NCI-H1417 (cell line): ENCODE measurements around the gene RTN4.

ENCODE experiments used
- DNase-seq, 3 experiments: peaks; one replicate each; lab custom pipeline; 2025; lab: John Stamatoyannopoulos, UW

RTN4 gene

DNA sequence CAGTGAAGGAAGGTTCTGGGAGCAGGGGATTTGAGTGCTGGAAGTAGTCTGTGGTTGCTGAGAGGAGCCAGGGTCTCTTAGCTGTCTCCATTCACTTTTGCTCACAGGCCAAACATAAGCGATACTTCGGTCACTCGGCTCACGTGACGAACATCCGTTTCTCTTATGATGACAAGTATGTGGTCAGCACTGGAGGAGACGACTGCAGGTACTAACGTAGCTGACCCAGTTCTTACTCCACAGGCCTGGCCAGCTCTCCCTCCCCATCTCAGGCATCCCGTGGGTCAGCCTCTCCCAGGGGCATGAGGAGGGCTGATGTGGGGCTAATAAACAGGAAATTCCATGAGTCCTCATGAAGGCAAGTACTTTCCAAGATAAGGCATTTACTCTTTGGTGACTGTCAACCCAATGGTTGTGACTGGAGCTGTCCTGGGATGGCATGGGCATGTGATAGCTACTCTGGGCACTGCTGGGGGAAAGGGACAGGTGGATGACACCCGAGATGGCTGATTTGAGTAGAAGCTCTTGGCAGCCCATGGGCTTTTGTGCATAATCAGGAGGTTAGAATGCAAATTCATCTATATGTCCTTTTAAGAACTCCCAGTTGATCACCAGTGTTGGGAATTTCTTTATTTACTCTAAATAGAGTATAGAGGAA, 81.6 kb downstream of the RTN4 start:
- no peak for DNase-seq

GRCh38 chr2:54967759-54968365, 82.4 kb downstream of the RTN4 start:
- no peak for DNase-seq

GRCh38 chr2:54967269-54967668, 83.0 kb downstream of the RTN4 start:
- no peak for DNase-seq

DNA sequence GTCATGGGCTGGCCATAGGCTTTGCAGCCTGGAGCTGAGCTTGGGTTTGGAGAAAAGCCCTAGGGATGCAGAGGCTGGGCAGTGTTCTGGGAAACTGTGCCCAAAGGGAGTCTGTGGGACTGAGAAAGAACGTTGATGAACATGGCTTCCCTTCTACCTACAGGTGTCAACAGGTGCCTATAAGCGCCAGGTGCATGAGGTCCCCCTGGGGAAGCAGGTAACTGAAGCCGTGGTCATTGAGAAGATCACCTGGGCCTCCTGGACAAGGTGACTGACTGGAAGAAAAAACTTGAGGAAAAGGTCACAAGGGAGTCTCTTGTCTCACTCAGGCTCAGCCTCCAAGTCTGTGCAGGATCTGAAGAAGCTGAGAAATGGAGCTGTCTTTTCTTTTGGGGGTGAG, 83.4 kb downstream of the RTN4 start:
- no peak for DNase-seq

DNA sequence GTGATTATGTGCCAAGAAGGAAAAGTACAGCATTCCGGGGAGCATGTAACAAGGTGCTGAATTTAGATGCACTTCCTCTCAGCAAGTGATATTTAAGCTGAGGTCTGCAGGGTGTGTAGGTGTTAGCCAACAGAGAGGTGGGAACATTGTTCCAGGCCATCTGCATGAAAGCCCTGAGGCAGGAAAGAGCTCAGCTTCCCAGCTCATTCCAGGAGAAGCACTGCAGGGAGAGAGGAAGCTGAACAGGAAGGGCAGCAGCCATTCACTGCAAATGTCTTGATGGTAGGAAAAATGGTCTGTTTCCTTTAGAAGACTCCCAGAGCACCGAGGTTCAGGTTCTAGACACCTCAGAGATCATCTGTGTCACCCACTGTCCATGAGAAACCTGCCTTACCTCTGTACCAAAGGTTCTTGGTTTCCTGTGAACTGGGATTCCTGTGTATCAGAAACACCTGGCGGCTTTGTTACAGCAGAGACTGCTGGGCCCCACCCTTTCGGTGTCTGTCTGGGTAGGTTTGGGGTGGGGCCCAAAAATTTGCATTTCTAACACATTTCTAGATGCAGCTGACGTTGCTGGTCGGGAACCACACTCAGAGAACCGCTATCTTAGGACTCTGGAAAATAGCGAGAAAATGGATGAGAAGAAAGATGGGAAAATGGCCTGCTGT, 84.0 kb downstream of the RTN4 start:
- peak in 1 of 3 experiments; percentile 50 for DNase-seq

GRCh38 chr2:54965425-54965824, 84.8 kb downstream of the RTN4 start:
- DNase-seq: no peak

DNA sequence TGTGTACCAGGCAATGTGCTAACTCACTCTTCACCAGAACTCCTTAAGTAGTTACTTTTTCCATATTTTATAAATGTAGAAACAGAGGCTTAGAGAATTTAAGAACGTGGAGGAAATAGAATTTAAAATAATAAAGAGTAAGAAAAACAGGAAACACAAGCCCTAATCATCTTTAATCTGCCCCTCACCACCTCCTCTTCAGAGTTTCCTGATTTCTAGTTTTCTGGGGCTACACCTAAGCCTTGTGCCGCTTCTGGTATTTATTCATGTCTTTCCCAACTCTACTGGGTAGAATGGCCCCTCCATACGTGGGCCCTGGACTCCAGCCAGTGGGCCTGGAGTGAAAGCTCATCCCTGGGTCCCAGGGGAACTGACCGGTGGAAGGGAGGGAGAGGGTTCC, 85.4 kb downstream of the RTN4 start:
- DNase-seq: no peak

- no peak for DNase-seq
Observed at GRCh38 chr2:54964271-54964670, 86.0 kb downstream of the RTN4 start.

GRCh38 chr2:54963476-54963875, 86.8 kb downstream of the RTN4 start:
- peak in 1 of 3 experiments; percentile 31 for DNase-seq

DNA sequence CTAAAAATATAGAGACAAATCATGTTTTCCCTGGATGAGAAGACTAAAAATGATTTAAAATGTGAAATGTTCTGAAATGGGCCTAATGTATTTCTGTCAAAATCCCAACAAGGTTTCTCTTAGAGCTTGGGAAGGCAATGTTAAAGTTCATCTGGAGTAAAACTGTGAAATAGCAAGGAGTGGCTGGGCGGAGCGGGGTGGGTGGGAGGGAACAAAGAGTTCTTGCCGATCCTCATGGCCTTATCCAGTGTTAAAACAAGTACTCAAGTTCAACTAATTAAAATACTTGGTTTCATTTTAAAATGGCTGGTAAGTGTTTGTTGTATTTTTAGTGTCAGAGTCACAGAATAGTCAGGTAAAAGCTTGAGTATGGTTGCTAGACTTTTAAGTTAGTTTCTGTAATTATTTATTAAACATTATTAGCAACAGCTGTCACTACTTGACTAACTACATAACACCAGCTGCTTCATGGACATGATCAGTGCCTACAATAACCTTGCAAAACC, 87.3 kb downstream of the RTN4 start:
- no peak for DNase-seq

- DNase-seq: no peak
Observed at GRCh38 chr2:54962511-54962910, 87.7 kb downstream of the RTN4 start.

GRCh38 chr2:54960164-54960563, 90.1 kb downstream of the RTN4 start:
- DNase-seq: no peak

GRCh38 chr2:54958717-54959371, 91.4 kb downstream of the RTN4 start:
- DNase-seq: no peak

DNA sequence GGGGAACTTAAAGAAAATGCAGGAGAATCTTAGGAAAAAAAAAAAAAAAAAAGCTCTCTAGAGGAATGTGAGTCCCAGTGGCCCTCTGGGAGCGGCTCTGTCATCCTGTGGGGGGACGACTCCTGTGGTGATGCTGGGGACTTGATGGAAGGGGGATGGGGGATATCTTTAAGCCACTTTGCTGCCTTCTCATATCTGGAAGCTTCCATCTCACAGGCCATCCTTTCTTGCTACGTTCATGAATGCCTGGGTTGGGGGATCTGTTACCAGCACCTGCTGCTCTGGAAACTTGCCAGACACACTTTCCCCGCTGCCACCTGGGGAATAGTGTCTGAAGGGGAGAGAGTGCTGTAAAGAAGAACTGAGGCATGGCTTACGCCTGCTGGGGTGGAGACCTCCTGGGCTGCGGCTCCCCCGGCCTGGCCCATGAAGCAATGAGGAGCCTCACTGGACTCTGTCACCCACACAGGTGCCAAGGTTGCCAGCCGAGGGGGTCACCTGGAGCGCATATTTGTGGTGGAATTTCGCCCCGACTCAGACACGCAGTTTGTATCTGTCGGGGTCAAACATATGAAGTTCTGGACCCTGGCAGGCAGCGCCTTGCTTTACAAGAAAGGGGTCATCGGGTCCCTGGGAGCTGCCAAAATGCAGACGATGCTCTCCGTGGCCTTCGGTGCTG, 92.8 kb downstream of the RTN4 start:
- peak; percentile 39 to 68 (median 62) for DNase-seq

GRCh38 chr2:54956111-54956627, 94.1 kb downstream of the RTN4 start:
- no peak for DNase-seq

- no peak for DNase-seq
Observed at GRCh38 chr2:54955358-54956110, 94.7 kb downstream of the RTN4 start.

DNA sequence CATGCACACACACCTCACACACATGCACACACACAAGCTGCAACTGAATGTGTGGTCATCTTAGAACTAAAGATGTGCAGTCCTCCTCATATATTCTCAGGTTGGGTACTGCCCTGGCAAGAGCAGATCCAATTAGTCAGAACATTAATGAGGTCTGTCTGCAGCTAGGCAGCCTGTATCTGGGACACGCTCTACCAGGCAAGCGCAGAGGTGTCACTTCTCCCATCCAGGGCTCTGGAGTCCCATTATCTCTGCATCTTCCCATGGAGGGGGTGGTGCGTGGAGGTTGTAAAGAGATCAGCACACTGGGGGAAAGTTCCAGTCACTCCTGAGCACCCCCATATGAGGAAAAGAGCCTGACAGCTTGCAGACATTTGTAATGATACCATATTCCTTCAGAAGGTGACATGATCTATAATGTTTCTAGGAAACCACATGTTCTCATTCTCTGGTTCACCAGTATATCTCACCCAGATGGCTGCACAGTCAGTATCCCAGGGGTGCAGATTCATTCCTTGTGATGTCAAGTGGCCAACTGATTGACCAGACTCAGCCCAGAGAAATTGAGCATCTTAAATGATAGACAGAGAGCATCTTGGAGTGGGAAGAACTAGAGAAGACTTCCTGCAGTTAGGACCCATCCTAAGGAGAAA, 95.4 kb downstream of the RTN4 start:
- no peak for DNase-seq

GRCh38 chr2:54954158-54954557, 96.1 kb downstream of the RTN4 start:
- no peak for DNase-seq

DNA sequence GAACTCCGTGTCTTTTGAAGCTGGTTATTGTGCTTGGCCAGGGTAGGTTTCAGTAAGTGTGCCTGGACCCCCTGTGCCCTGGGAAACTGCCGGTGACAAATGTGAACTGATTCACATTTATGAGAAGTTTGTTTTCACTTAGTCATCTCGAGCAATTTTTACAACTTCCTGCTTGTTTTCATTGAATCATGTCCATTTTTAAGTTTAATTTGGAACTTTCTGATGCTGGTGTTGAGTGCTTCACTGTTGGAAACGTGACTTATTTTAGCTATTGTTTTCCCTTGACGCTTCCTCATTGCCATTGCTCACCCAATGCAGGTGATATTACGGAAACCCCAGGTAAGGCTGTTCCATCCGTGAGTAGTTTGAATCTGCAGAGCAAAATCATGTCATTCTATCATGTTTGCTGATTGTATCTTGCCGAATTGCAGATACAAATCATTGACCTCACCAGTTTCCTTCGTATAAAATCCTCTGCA, 97.2 kb downstream of the RTN4 start:
- no peak for DNase-seq

DNA sequence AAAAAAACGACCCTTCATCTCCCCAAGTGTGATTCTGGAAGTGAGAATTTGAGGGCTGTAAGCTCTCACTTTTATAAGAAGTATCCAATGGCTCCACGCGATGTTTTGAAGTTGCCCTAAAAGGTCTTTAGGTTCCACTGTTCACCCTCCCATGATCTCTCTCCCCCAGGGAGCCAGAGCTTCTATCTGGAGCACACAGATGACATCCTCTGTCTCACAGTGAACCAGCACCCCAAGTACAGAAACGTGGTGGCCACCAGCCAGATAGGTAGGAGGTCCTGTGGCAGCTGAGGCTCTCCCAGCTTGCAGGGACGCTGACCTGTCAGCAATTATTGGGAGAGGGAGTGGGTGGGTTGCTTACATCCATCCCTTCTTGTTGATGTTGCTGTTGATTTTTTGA, 97.8 kb downstream of the RTN4 start:
- DNase-seq: no peak

- no peak for DNase-seq
Observed at GRCh38 chr2:54950811-54951210, 99.4 kb downstream of the RTN4 start.
